HepG2 (cell line): ENCODE measurements around the gene COA3. TPM values are rescaled to one million over a fixed set of nuclear protein-coding genes. Genes with fewer than 3 reads are reported as not detected.
A peak's percentile ranks its signal among the peaks of the same experiment; 100 is the strongest.

Source experiments
- BRD4 ChIP-seq: sonication (generic); formaldehyde crosslinking; IDR thresholded peaks from 2 replicates; pipeline ENCODE4 v1.4.0; 2020; ENCODE audit warnings: missing genetic modification reagents
- CHCHD3 ChIP-seq: sonication (generic); formaldehyde crosslinking; IDR thresholded peaks from 2 replicates; pipeline ENCODE4 v1.8.0; 2022; ENCODE audit warnings: mild to moderate bottlenecking, missing genetic modification reagents, moderate library complexity
- FIP1L1 ChIP-seq: fragments of 200-400 bp; formaldehyde crosslinking; IDR thresholded peaks from 2 replicates; pipeline ENCODE4 v1.6.1; 2018; ENCODE audit warnings: low read depth, mild to moderate bottlenecking, low read length, moderate library complexity, borderline replicate concordance; ENCODE audit not compliant: insufficient read depth
- ZKSCAN1 ChIP-seq: fragments of 150-350 bp; IDR thresholded peaks from 2 replicates; pipeline ENCODE4 v1.6.1; 2014; ENCODE audit warnings: low read length
- ZNF335 ChIP-seq: sonication (generic); formaldehyde crosslinking; IDR thresholded peaks from 2 replicates; pipeline ENCODE4 v1.4.0; 2020; ENCODE audit warnings: missing genetic modification reagents
- polyA plus RNA-seq, 8 experiments: library from polyadenylated mRNA; depleted of rRNA in 3 of 8; stranded (reverse) in 7 of 8; unstranded in 1 of 8; fragments of >200 nt; fragmentation: Illumina TruSeq in 4 of 8; extraction: Trizol in 4 of 8; gene quantifications; 2 replicates each; pipeline versions ENCODE4 v1.2.1 to v1.2.3, GENCODE V29; 2011 to 2016; ENCODE audit warnings: low read depth in 4 of 8, missing spikeins in 1 of 8, mixed read lengths in 1 of 8; ENCODE audit not compliant: insufficient read depth in 1 of 8
- total RNA-seq, 5 experiments: library from RNA; depleted of rRNA; stranded (reverse); fragments of >200 nt; fragmentation: Illumina TruSeq; extraction: Trizol; gene quantifications; 2 replicates each; pipeline ENCODE4 v1.2.3, GENCODE V29; 2016; ENCODE audit warnings: low read depth in 1 of 5
- TF ChIP-seq, protein P1 (sequence below): IDR thresholded peaks from 2 replicates; pipeline ENCODE4 v1.6.1; 2016; ENCODE audit warnings: missing compliant biosample characterization, missing genetic modification reagents, borderline replicate concordance
- TF ChIP-seq, protein P2 (sequence below): sonication (generic); formaldehyde crosslinking; IDR thresholded peaks from 2 replicates; pipeline ENCODE4 v1.9.0; 2021; ENCODE audit warnings: missing genetic modification reagents, mild to moderate bottlenecking, borderline replicate concordance
- TF ChIP-seq, protein P3 (sequence below): sonication (generic); formaldehyde crosslinking; IDR thresholded peaks from 2 replicates; pipeline ENCODE4 v1.8.1; 2022; ENCODE audit warnings: low read depth, mild to moderate bottlenecking, missing genetic modification reagents
- TF ChIP-seq, protein P4 (sequence below): sonication (generic); formaldehyde crosslinking; IDR thresholded peaks from 2 replicates; pipeline ENCODE4 v1.4.0; 2020; ENCODE audit warnings: missing genetic modification reagents

Gene COA3
- total and polyA plus RNA-seq, 2 of the 13 experiments (the other 11 are each of a cell fraction or from before 2014, with no cell fraction given) = 133 to 202 TPM

DNA sequence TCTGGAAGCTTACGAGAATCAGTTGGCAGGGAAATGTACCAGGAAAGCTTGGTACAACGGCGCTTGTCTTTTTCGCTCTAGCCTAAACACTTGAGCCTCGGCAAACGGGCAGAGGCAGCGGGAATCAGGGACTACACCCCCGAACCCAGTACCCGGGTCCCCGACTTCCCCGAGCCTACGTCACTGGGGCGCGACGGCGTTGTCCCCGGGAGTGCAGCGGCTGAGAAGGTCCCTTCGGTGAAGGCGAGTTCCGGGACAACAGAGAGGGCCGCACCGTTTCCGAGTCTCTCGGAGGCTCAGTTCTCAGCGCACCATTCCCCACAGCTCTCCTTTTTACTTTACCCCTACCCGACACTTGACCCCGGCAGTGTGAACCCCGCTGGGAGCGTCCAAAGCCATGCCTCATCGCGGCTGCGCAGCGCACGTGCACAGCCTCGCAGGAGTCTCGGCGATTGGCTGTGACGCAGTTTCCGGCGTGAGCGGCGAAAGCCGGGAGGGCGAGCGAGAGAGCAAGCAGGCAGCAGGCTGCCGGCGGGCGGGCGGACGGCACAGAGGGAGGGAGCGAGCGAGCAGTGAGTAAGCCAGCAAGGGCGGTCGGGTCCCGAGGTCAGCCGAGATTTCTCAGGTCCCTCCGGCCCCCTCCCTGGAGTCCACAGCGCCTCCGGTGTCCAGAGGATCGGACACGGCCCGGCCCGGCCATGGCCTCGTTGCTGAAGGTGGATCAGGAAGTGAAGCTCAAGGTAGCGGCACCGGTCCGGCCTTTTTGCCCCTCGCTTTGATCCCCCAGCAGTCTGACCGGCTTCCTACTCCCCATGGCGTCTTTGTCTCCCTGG, 34.6 kb upstream of the COA3 start, which contains the start of gene PSME3 (continued):
- TF ChIP-seq, protein P1, sequence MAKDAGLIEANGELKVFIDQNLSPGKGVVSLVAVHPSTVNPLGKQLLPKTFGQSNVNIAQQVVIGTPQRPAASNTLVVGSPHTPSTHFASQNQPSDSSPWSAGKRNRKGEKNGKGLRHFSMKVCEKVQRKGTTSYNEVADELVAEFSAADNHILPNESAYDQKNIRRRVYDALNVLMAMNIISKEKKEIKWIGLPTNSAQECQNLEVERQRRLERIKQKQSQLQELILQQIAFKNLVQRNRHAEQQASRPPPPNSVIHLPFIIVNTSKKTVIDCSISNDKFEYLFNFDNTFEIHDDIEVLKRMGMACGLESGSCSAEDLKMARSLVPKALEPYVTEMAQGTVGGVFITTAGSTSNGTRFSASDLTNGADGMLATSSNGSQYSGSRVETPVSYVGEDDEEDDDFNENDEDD (CRISPR knock-in tag) = peak; percentile 88; the same call in 1 of the 2 replicates
- TF ChIP-seq, protein P2, sequence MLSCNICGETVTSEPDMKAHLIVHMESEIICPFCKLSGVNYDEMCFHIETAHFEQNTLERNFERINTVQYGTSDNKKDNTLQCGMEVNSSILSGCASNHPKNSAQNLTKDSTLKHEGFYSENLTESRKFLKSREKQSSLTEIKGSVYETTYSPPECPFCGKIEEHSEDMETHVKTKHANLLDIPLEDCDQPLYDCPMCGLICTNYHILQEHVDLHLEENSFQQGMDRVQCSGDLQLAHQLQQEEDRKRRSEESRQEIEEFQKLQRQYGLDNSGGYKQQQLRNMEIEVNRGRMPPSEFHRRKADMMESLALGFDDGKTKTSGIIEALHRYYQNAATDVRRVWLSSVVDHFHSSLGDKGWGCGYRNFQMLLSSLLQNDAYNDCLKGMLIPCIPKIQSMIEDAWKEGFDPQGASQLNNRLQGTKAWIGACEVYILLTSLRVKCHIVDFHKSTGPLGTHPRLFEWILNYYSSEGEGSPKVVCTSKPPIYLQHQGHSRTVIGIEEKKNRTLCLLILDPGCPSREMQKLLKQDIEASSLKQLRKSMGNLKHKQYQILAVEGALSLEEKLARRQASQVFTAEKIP (CRISPR knock-in tag) = no peak
- TF ChIP-seq, protein P3, sequence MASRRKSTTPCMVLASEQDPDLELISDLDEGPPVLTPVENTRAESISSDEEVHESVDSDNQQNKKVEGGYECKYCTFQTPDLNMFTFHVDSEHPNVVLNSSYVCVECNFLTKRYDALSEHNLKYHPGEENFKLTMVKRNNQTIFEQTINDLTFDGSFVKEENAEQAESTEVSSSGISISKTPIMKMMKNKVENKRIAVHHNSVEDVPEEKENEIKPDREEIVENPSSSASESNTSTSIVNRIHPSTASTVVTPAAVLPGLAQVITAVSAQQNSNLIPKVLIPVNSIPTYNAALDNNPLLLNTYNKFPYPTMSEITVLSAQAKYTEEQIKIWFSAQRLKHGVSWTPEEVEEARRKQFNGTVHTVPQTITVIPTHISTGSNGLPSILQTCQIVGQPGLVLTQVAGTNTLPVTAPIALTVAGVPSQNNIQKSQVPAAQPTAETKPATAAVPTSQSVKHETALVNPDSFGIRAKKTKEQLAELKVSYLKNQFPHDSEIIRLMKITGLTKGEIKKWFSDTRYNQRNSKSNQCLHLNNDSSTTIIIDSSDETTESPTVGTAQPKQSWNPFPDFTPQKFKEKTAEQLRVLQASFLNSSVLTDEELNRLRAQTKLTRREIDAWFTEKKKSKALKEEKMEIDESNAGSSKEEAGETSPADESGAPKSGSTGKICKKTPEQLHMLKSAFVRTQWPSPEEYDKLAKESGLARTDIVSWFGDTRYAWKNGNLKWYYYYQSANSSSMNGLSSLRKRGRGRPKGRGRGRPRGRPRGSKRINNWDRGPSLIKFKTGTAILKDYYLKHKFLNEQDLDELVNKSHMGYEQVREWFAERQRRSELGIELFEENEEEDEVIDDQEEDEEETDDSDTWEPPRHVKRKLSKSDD = peak; percentile 72; the same call in 1 of the 2 replicates
- peak; percentile 93; the same call in 1 of the 2 replicates for TF ChIP-seq ZNF335
- peak; percentile 83 for TF ChIP-seq BRD4
- TF ChIP-seq, protein P4, sequence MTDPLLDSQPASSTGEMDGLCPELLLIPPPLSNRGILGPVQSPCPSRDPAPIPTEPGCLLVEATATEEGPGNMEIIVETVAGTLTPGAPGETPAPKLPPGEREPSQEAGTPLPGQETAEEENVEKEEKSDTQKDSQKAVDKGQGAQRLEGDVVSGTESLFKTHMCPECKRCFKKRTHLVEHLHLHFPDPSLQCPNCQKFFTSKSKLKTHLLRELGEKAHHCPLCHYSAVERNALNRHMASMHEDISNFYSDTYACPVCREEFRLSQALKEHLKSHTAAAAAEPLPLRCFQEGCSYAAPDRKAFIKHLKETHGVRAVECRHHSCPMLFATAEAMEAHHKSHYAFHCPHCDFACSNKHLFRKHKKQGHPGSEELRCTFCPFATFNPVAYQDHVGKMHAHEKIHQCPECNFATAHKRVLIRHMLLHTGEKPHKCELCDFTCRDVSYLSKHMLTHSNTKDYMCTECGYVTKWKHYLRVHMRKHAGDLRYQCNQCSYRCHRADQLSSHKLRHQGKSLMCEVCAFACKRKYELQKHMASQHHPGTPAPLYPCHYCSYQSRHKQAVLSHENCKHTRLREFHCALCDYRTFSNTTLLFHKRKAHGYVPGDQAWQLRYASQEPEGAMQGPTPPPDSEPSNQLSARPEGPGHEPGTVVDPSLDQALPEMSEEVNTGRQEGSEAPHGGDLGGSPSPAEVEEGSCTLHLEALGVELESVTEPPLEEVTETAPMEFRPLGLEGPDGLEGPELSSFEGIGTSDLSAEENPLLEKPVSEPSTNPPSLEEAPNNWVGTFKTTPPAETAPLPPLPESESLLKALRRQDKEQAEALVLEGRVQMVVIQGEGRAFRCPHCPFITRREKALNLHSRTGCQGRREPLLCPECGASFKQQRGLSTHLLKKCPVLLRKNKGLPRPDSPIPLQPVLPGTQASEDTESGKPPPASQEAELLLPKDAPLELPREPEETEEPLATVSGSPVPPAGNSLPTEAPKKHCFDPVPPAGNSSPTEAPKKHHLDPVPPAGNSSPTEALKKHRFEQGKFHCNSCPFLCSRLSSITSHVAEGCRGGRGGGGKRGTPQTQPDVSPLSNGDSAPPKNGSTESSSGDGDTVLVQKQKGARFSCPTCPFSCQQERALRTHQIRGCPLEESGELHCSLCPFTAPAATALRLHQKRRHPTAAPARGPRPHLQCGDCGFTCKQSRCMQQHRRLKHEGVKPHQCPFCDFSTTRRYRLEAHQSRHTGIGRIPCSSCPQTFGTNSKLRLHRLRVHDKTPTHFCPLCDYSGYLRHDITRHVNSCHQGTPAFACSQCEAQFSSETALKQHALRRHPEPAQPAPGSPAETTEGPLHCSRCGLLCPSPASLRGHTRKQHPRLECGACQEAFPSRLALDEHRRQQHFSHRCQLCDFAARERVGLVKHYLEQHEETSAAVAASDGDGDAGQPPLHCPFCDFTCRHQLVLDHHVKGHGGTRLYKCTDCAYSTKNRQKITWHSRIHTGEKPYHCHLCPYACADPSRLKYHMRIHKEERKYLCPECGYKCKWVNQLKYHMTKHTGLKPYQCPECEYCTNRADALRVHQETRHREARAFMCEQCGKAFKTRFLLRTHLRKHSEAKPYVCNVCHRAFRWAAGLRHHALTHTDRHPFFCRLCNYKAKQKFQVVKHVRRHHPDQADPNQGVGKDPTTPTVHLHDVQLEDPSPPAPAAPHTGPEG = peak; percentile 91
- TF ChIP-seq CHCHD3 (CRISPR knock-in tag) = no peak
- peak; percentile 34; the same call in 1 of the 2 replicates for TF ChIP-seq ZKSCAN1
- 0 out of 2 replicates have a peak, but pooled peaks have one; percentile 22 for TF ChIP-seq FIP1L1
